K562 (cell line): Measurements from ENCODE around the gene NR1H2. TPM values are rescaled to one million over a fixed set of nuclear protein-coding genes. Genes with fewer than 3 reads are reported as not detected.

Experiments used
- CBX8 ChIP-seq: fragments of 200-600 bp; sonication (generic); IDR thresholded peaks from 2 replicates; pipeline ENCODE4 v1.6.1; 2012; ENCODE audit warnings: borderline replicate concordance, mixed run types, low read depth, mild to moderate bottlenecking, moderate library complexity, mixed read lengths, low read length, control low read depth, inconsistent platforms; ENCODE audit not compliant: poor library complexity, severe bottlenecking; ENCODE audit errors: extremely low read depth
- COPS2 ChIP-seq: fragments of 450-650 bp; conservative IDR thresholded peaks from 2 replicates; pipeline ENCODE4 v1.6.1; 2016; ENCODE audit warnings: mild to moderate bottlenecking, moderate library complexity
- GTF3C2 ChIP-seq: IDR thresholded peaks from 3 replicates; pipeline ENCODE4 v1.6.1; 2011; ENCODE audit warnings: borderline replicate concordance, mild to moderate bottlenecking, moderate library complexity; ENCODE audit not compliant: insufficient read length; ENCODE audit errors: extremely low read depth
- HMG20B ChIP-seq: fragments of 250-450 bp; sonication (Bioruptor Pico); IDR thresholded peaks from 2 replicates; pipeline ENCODE4 v1.5.0; 2021; ENCODE audit warnings: mild to moderate bottlenecking
- HSF4 ChIP-seq: fragments of 250-450 bp; sonication (Bioruptor Pico); IDR thresholded peaks from 2 replicates; pipeline ENCODE4 v2.1.2; 2022; ENCODE audit warnings: mild to moderate bottlenecking, moderate library complexity, borderline replicate concordance
- ILK ChIP-seq: fragments of 450-650 bp; IDR thresholded peaks from 2 replicates; pipeline ENCODE4 v1.6.1; 2016; ENCODE audit warnings: missing genetic modification characterization, low read depth, mild to moderate bottlenecking, missing compliant biosample characterization, moderate library complexity, borderline replicate concordance
- MBD2 ChIP-seq: sonication (generic); IDR thresholded peaks from 2 replicates; pipeline ENCODE4 v1.6.1; 2016; ENCODE audit warnings: low read depth, borderline replicate concordance
- MTA1 ChIP-seq: fragments of 450-650 bp; IDR thresholded peaks from 2 replicates; pipeline ENCODE4 v1.6.1; 2017; ENCODE audit warnings: borderline replicate concordance
- NFIC ChIP-seq: fragments of 450-650 bp; IDR thresholded peaks from 2 replicates; pipeline ENCODE4 v1.6.1; 2017; ENCODE audit warnings: mild to moderate bottlenecking, inconsistent platforms
- PCBP1 ChIP-seq: fragments of 200-400 bp; formaldehyde crosslinking; IDR thresholded peaks from 2 replicates; pipeline ENCODE4 v1.6.1; 2018; ENCODE audit warnings: mild to moderate bottlenecking, low read depth, low read length; ENCODE audit not compliant: poor library complexity, severe bottlenecking
- POLR2A ChIP-seq: fragments of 450-650 bp; conservative IDR thresholded peaks from 2 replicates; pipeline ENCODE4 v1.6.1; 2016
- POLR2H ChIP-seq: IDR thresholded peaks from 2 replicates; pipeline ENCODE4 v1.6.1; 2016; ENCODE audit warnings: missing genetic modification characterization, low read depth, mild to moderate bottlenecking, control low read depth, missing compliant biosample characterization, moderate library complexity
- PYGO2 ChIP-seq: fragments of 450-650 bp; IDR thresholded peaks from 2 replicates; pipeline ENCODE4 v1.6.1; 2016; ENCODE audit warnings: mild to moderate bottlenecking, missing genetic modification characterization, moderate library complexity, missing compliant biosample characterization
- TGIF2 ChIP-seq: sonication (generic); formaldehyde crosslinking; IDR thresholded peaks from 2 replicates; pipeline ENCODE4 v1.8.1; 2022; ENCODE audit warnings: mild to moderate bottlenecking, missing genetic modification reagents, moderate library complexity
- THRB ChIP-seq: fragments of 450-650 bp; formaldehyde crosslinking; conservative IDR thresholded peaks from 2 replicates; pipeline ENCODE4 v1.4.0; 2022; ENCODE audit warnings: mild to moderate bottlenecking, missing genetic modification characterization
- U2AF2 ChIP-seq: fragments of 200-400 bp; formaldehyde crosslinking; optimal IDR thresholded peaks from 2 replicates; pipeline ENCODE3; 2017; ENCODE audit warnings: low read depth, mild to moderate bottlenecking, low read length
- ZNF133 ChIP-seq: fragments of 250-450 bp; sonication (Bioruptor Pico); IDR thresholded peaks from 2 replicates; pipeline ENCODE4 v1.4.0; 2020; ENCODE audit warnings: mild to moderate bottlenecking
- ZNF23 ChIP-seq: fragments of 250-450 bp; sonication (Bioruptor Pico); IDR thresholded peaks from 2 replicates; pipeline ENCODE4 v1.4.0; 2020; ENCODE audit warnings: mild to moderate bottlenecking
- ZNF263 ChIP-seq: sonication (generic); formaldehyde crosslinking; IDR thresholded peaks from 2 replicates; pipeline ENCODE4 v1.8.0; 2022; ENCODE audit warnings: mild to moderate bottlenecking, missing genetic modification reagents, borderline replicate concordance
- ZNF57 ChIP-seq: fragments of 450-650 bp; formaldehyde crosslinking; IDR thresholded peaks from 2 replicates; pipeline ENCODE4 v1.4.0; 2020; ENCODE audit warnings: mild to moderate bottlenecking, moderate library complexity
- ZNF699 ChIP-seq: fragments of 250-450 bp; sonication (Bioruptor Pico); IDR thresholded peaks from 2 replicates; pipeline ENCODE4 v1.8.0; 2021; ENCODE audit warnings: mild to moderate bottlenecking, moderate library complexity; ENCODE audit not compliant: insufficient replicate concordance
- ZNF75A ChIP-seq: fragments of 450-650 bp; formaldehyde crosslinking; IDR thresholded peaks from 2 replicates; pipeline ENCODE4 v1.4.0; 2020; ENCODE audit warnings: mild to moderate bottlenecking
- polyA plus RNA-seq, 8 experiments: library from polyadenylated mRNA; depleted of rRNA in 4 of 8; stranded (reverse) in 5 of 8; unstranded in 3 of 8; fragments of >200 nt; fragmentation: Nextera tagmentation in 2 of 8; fragmentation: Illumina TruSeq in 1 of 8; extraction: Ambion mirVana in 2 of 8; extraction: Trizol in 1 of 8; gene quantifications; 2 replicates each; pipeline versions ENCODE4 v1.2.1 to v1.2.3, GENCODE V29; 2011 to 2014; ENCODE audit warnings: inconsistent platforms in 1 of 8, missing spikeins in 1 of 8
- total RNA-seq, 7 experiments: library from RNA; depleted of rRNA in 6 of 7; stranded (reverse); fragments of >200 nt in 6 of 7; fragmentation: Illumina TruSeq in 2 of 7; extraction: Trizol in 2 of 7; gene quantifications; 2 replicates each; pipeline versions ENCODE4 v1.2.1 to v1.2.3, GENCODE V29; 2011 to 2021; ENCODE audit warnings: low replicate concordance in 1 of 7

Gene NR1H2
- total and polyA plus RNA-seq, 9 of the 15 experiments (the other 6 are each of a cell fraction or from before 2014, with no cell fraction given): 0.11 to 73.8 (median 24.0) TPM

- TF ChIP-seq ZNF133 (CRISPR knock-in tag) (no peak), COPS2 (no peak), ILK (no peak), ZNF75A (CRISPR knock-in tag) (no peak), MBD2 (no peak), ZNF263 (CRISPR knock-in tag) (no peak; the same call in 1 of the 2 replicates), ZNF57 (CRISPR knock-in tag) (no peak), NFIC (no peak; the same call in 1 of the 2 replicates), POLR2H (no peak), THRB (CRISPR knock-in tag) (no peak), PCBP1 (no peak), U2AF2 (no peak), HSF4 (CRISPR knock-in tag) (no peak), HMG20B (CRISPR knock-in tag) (no peak), ZNF23 (no peak), POLR2A (peak; percentile 68), GTF3C2 (no peak), MTA1 (no peak), TGIF2 (CRISPR knock-in tag) (no peak), CBX8 (no peak), ZNF699 (CRISPR knock-in tag) (no peak), PYGO2 (no peak)
These were observed 7.3 kb upstream of the NR1H2 start (continued) for GRCh38 chr19:50368649-50369570.
